Keratinocyte (primary cell): Measurements from ENCODE around the gene GFRAL. TPM values are rescaled to one million over a fixed set of nuclear protein-coding genes. Genes with fewer than 3 reads are reported as not detected.

ENCODE experiments used
- DNase-seq: peaks from one replicate; pipeline ENCODE4 v3.0.0-alpha.2; 2011; ENCODE audit warnings: low read depth, missing footprints, low spot score
- FAIRE-seq: peaks from 2 replicates; lab custom pipeline; 2011; peaks lifted over from hg19 to GRCh38; lab: Jason Lieb, UNC
- H2AFZ ChIP-seq: 2 replicates; pipeline ENCODE4 v1.6.0; 2012; ENCODE audit warnings: low read length, control low read depth, inconsistent platforms; ENCODE audit not compliant: control insufficient read depth
- H3K27ac ChIP-seq: 2 replicates; pipeline ENCODE4 v1.5.1; 2011; ENCODE audit warnings: low read length; ENCODE audit not compliant: control insufficient read depth, insufficient read depth
- H3K27me3 ChIP-seq: 3 replicates; pipeline ENCODE4 v1.6.0; 2011; ENCODE audit warnings: low read length; ENCODE audit not compliant: control insufficient read depth, insufficient read depth; ENCODE audit errors: extremely low read depth
- H3K36me3 ChIP-seq, 2 experiments: 2 replicates in 1 of 2; 3 replicates in 1 of 2; pipeline ENCODE4 v1.5.1; 2011; ENCODE audit warnings: low read length in 2 of 2, mild to moderate bottlenecking in 1 of 2; ENCODE audit not compliant: control insufficient read depth in 2 of 2, insufficient read depth in 2 of 2; ENCODE audit errors: extremely low read depth in 1 of 2
- H3K4me1 ChIP-seq: 3 replicates; pipeline ENCODE4 v1.5.1; 2011; ENCODE audit warnings: low read length; ENCODE audit not compliant: control insufficient read depth, insufficient read depth; ENCODE audit errors: extremely low read depth
- H3K4me2 ChIP-seq: 3 replicates; pipeline ENCODE4 v1.6.0; 2011; ENCODE audit warnings: low read depth, low read length; ENCODE audit not compliant: control insufficient read depth, insufficient read depth; ENCODE audit errors: extremely low read depth
- H3K4me3 ChIP-seq, 3 experiments: fragments of 200-600 bp in 1 of 3; sonication (generic) in 1 of 3; 2 replicates in 2 of 3; 3 replicates in 1 of 3; pipeline ENCODE4 v1.5.1; 2011 to 2016; ENCODE audit warnings: low read length in 3 of 3, mild to moderate bottlenecking in 3 of 3, control low read depth in 2 of 3, inconsistent platforms in 1 of 3, low read depth in 1 of 3, mixed read lengths in 1 of 3, mixed run types in 1 of 3, moderate library complexity in 1 of 3; ENCODE audit not compliant: control insufficient read depth in 2 of 3, insufficient read depth in 2 of 3; ENCODE audit errors: extremely low read depth in 1 of 3
- H3K79me2 ChIP-seq: 2 replicates; pipeline ENCODE4 v1.6.0; 2012; ENCODE audit warnings: low read length; ENCODE audit not compliant: control insufficient read depth, insufficient read depth
- H3K9ac ChIP-seq: 3 replicates; pipeline ENCODE4 v1.6.0; 2011; ENCODE audit warnings: low read length; ENCODE audit not compliant: control insufficient read depth, insufficient read depth; ENCODE audit errors: extremely low read depth
- H3K9me1 ChIP-seq: 3 replicates; pipeline ENCODE4 v1.6.0; 2011; ENCODE audit warnings: low read length; ENCODE audit not compliant: control insufficient read depth, insufficient read depth; ENCODE audit errors: extremely low read depth
- H3K9me3 ChIP-seq: 2 replicates; pipeline ENCODE4 v1.5.1; 2012; ENCODE audit warnings: low read depth, low read length; ENCODE audit not compliant: control insufficient read depth
- H4K20me1 ChIP-seq: 3 replicates; pipeline ENCODE4 v1.6.0; 2011; ENCODE audit warnings: low read length; ENCODE audit not compliant: control insufficient read depth, insufficient read depth; ENCODE audit errors: extremely low read depth
- CTCF ChIP-seq, 3 experiments: IDR thresholded peaks in 1 of 3; conservative IDR thresholded peaks in 1 of 3; optimal IDR thresholded peaks in 1 of 3; 2 replicates in 2 of 3; 3 replicates in 1 of 3; pipeline versions ENCODE3 to v1.5.1; 2011; ENCODE audit warnings: low read length in 3 of 3, mild to moderate bottlenecking in 3 of 3, moderate library complexity in 2 of 3, control low read depth in 1 of 3, inconsistent platforms in 1 of 3; ENCODE audit not compliant: insufficient read depth in 2 of 3; ENCODE audit errors: extremely low read depth in 1 of 3
- EZH2 ChIP-seq: IDR thresholded peaks from one replicate; pipeline ENCODE4 v1.6.1; 2012; ENCODE audit warnings: inconsistent platforms, mild to moderate bottlenecking, low read length, moderate library complexity
- dilution Hi-C: fragments of 300-500 bp; cut with MboI; formaldehyde crosslinking; loops from one replicate; pipeline ENCODE4 v1.7.0; 2020; ENCODE audit warnings: low sequenced_read_pairs; ENCODE audit not compliant: extremely low pct_ligation_motif_present
- polyA plus RNA-seq, 5 experiments: library from polyadenylated mRNA; depleted of rRNA in 3 of 5; stranded (reverse) in 3 of 5; stranded (forward) in 1 of 5; unstranded in 1 of 5; fragments of >200 nt; gene quantifications; 1 replicate in 1 of 5; 2 replicates in 3 of 5; 3 replicates in 1 of 5; pipeline versions ENCODE4 v1.2.1 to v1.2.3, GENCODE V29; 2011 to 2012; ENCODE audit warnings: missing spikeins in 2 of 5, low read depth in 1 of 5, low replicate concordance in 1 of 5

GFRAL gene
- polyA plus RNA-seq, 1 donor (not counting 4 experiments of a cell fraction or from before 2014, with no cell fraction given) = not detected

GRCh38 chr6:55449225-55449624 is 122.0 kb downstream of the GFRAL start:
- dilution Hi-C loops = no loop called here
- no peak overlapping the region for H2AFZ ChIP-seq
- H4K20me1 ChIP-seq = no peaks in the 10 kb centered on the region
- H3K4me2 ChIP-seq = no peak overlapping the region
- H3K9me1 ChIP-seq = no peaks in the 10 kb centered on the region
- H3K4me1 ChIP-seq = no peaks in the 10 kb centered on the region
- no peaks in the 10 kb centered on the region for H3K36me3 ChIP-seq
- no peaks in the 10 kb centered on the region for H3K79me2 ChIP-seq
- H3K4me3 ChIP-seq = no peak overlapping the region
- FAIRE-seq (peak; percentile 43), DNase-seq (no peak)
- no peaks in the 10 kb centered on the region for H3K9me3 ChIP-seq
- no peak overlapping the region for H3K9ac ChIP-seq
- no peak overlapping the region for H3K27ac ChIP-seq
- H3K27me3 ChIP-seq = no peaks in the 10 kb centered on the region
- TF ChIP-seq EZH2 = no peak
- TF ChIP-seq CTCF (optimal IDR thresholded peaks at IDR 0.05 in 1 of 3, IDR thresholded peaks at IDR 0.05 in 1 of 3, conservative IDR thresholded peaks at IDR 0.05 in 1 of 3; ENCODE audit: extremely low read depth in 1 of 3, insufficient read depth in 2 of 3, low read length in 3 of 3) = peak in 1 of 3 experiments; percentile 40

GRCh38 chr6:55450005-55450404 is 122.7 kb downstream of the GFRAL start:
- TF ChIP-seq CTCF (optimal IDR thresholded peaks at IDR 0.05 in 1 of 3, IDR thresholded peaks at IDR 0.05 in 1 of 3, conservative IDR thresholded peaks at IDR 0.05 in 1 of 3; ENCODE audit: extremely low read depth in 1 of 3, insufficient read depth in 2 of 3, low read length in 3 of 3) (no peak), EZH2 (no peak)
- Histone ChIP-seq H3K4me3 (no peak overlapping the region), H3K9me1 (no peaks in the 10 kb centered on the region), H3K79me2 (no peaks in the 10 kb centered on the region), H3K9me3 (no peaks in the 10 kb centered on the region), H3K4me1 (no peaks in the 10 kb centered on the region), H4K20me1 (no peaks in the 10 kb centered on the region), H3K36me3 (no peaks in the 10 kb centered on the region), H3K4me2 (no peak overlapping the region), H3K27ac (no peak overlapping the region), H3K27me3 (no peaks in the 10 kb centered on the region), H2AFZ (no peak overlapping the region), H3K9ac (no peak overlapping the region)
- DNase-seq (no peak), FAIRE-seq (no peak)
- dilution Hi-C loops = no loop called here

Other genes starting within 250 kb of the GFRAL start
- not detected in 3 replicates for gene HCRTR2, start 153.0 kb upstream of the GFRAL start, polyA plus RNA-seq